Peyer's patch (tissue), 4 donors: ENCODE measurements around the gene PTGIR.

Source experiments
- CTCF ChIP-seq, 6 experiments: fragments of 450-650 bp in 4 of 6; fragments of 200-600 bp in 2 of 6; sonication (generic) in 1 of 6; IDR thresholded peaks; one replicate each; pipeline ENCODE4 v1.5.1; 2017 to 2019; ENCODE audit warnings: antibody characterized with exemption in 6 of 6, mild to moderate bottlenecking in 3 of 6, moderate library complexity in 1 of 6
- POLR2A ChIP-seq, 2 donors: fragments of 450-650 bp; IDR thresholded peaks; one replicate each; pipeline ENCODE4 v1.5.1; 2017; ENCODE audit warnings: antibody characterized with exemption in 2 of 2, mild to moderate bottlenecking in 2 of 2, moderate library complexity in 2 of 2

- TF ChIP-seq CTCF (IDR thresholded peaks at IDR 0.05) (no peak), POLR2A (IDR thresholded peaks at IDR 0.05) (no peak)
These were observed 11.3 kb upstream of the PTGIR start, which contains the start of gene GNG8 for GRCh38 chr19:46635920-46636761.
